Urinary bladder (tissue), 4 donors: ENCODE data around the gene ADAMTS17. TPM values are rescaled to one million over a fixed set of nuclear protein-coding genes. Genes with fewer than 3 reads are reported as not detected.

Source experiments
- DNase-seq: peaks from one replicate; pipeline ENCODE4 v3.0.0-alpha.2; 2015; ENCODE audit errors: extremely low spot score
- H3K27ac ChIP-seq: one replicate; pipeline ENCODE4 v1.5.1; 2013; ENCODE audit warnings: low read depth, mild to moderate bottlenecking, moderate library complexity
- H3K36me3 ChIP-seq: one replicate; pipeline ENCODE4 v1.6.1; 2013; ENCODE audit warnings: mild to moderate bottlenecking, moderate library complexity; ENCODE audit not compliant: insufficient read depth
- H3K4me1 ChIP-seq: one replicate; pipeline ENCODE4 v1.6.1; 2013; ENCODE audit warnings: mild to moderate bottlenecking, moderate library complexity; ENCODE audit not compliant: insufficient read depth
- H3K4me3 ChIP-seq: one replicate; pipeline ENCODE4 v1.5.1; 2013; ENCODE audit warnings: low read depth, low read length
- WGBS: extraction: QIAGEN DNeasy Blood & Tissue Kit; methylation state at CpG from one replicate; pipeline ENCODE4 v1.1.7; 2013; 5-methylcytosine and 5-hydroxymethylcytosine counted together
- polyA plus RNA-seq: library from polyadenylated mRNA; stranded (reverse); fragments of 200-250 nt; gene quantifications from one replicate; pipeline ENCODE4 v1.2.3, GENCODE V29; 2013
- total RNA-seq: library from RNA; depleted of rRNA; stranded (reverse); fragments of >200 nt; gene quantifications from one replicate; pipeline ENCODE4 v1.2.3, GENCODE V29; 2014
- donor health status: healthy with polysubstance abuse.
- donor health status: healthy.

ADAMTS17 gene
- total and polyA plus RNA-seq, 2 donors = 2.8 to 10.7 TPM

DNA sequence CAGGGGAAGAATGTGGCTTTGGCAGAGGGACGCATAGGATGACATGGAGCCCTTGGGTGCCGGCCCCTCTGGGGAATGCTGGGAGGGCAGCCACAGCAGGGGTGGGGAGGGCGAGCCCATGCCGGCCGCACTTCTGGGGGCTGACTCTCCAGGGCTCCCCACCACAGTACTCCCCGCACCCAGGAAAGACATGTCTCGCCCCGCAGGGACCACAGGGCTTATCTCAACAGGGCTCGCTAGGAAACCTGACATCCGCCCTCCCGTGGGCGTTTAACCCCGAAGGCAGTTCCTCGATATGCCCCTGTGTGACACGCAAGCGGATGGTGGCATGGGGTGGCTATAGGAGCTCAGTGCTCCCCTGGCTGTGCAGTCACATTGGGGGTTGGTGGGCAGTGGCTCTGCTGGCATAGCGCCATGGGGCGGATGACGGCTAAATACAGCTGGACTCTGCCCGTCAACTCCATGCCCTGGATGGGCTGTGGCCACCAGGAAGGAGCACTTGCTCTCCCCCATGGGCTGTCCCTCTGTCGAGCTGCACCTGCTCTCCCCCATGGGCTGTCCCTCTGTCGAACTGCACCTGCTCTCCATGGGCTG is 141.4 kb downstream of the ADAMTS17 start:
- Histone ChIP-seq H3K4me1 (no peaks in the 10 kb centered on the region), H3K4me3 (no peak overlapping the region), H3K27ac (no peak overlapping the region), H3K36me3 (no peaks in the 10 kb centered on the region)
- no peak for DNase-seq
- WGBS = 89% methylated on average over 22 of the region's 22 CpGs

DNA sequence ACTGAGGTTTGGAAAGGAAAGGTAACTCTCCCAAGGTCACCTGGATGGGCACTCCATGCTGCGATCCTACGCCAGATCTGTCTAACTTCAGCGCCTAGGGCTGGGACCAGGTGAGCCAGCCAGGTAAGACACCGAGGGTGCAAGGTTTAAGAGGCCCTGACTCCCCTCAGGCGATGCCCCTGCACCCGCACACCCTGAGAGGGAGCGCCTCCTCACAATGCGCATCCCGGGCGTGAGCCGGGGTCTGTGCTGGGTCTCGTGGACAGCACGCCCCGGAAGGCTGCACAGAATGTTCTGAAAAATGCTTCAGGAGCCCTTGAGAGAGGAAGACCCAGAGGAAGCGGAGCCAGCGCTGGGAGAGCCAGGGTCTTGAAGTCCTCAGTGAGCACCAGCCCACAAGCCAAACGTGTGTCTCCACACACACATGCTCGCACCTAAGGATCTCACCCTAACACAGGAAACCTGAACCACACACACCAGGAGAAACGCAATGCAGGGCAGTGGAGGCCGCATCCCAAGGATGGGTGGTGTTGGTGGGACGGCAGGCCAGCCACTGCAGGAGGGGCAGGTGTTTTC is 142.0 kb downstream of the ADAMTS17 start:
- Histone ChIP-seq H3K36me3 (no peaks in the 10 kb centered on the region), H3K4me3 (no peak overlapping the region), H3K4me1 (no peaks in the 10 kb centered on the region), H3K27ac (no peak overlapping the region)
- 97% methylated on average over 21 of the region's 21 CpGs for WGBS
- DNase-seq = no peak

DNA sequence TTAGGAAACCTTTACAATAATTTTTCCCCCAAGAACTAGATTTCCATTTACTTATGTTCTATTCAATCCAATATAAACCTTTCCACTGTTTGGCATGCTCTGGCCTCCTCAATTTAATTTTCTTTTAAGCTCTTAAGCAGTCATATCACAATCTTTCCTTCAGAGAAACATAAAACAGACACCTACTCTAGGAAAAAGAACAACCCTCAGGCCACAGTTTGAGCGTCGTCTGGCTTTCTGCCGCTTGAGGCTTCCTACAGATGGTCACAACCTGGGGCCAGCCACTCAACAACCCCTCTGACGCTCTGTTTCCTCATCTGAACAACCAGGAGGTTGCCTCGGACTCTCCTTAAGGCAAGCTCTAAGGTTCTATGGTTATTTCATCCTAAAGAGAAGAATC is 143.3 kb downstream of the ADAMTS17 start:
- H3K27ac ChIP-seq = no peak overlapping the region
- H3K4me3 ChIP-seq = no peak overlapping the region
- no peaks in the 10 kb centered on the region for H3K36me3 ChIP-seq
- no peaks in the 10 kb centered on the region for H3K4me1 ChIP-seq
- WGBS = 62% methylated on average over 5 of the region's 5 CpGs
- DNase-seq = no peak

DNA sequence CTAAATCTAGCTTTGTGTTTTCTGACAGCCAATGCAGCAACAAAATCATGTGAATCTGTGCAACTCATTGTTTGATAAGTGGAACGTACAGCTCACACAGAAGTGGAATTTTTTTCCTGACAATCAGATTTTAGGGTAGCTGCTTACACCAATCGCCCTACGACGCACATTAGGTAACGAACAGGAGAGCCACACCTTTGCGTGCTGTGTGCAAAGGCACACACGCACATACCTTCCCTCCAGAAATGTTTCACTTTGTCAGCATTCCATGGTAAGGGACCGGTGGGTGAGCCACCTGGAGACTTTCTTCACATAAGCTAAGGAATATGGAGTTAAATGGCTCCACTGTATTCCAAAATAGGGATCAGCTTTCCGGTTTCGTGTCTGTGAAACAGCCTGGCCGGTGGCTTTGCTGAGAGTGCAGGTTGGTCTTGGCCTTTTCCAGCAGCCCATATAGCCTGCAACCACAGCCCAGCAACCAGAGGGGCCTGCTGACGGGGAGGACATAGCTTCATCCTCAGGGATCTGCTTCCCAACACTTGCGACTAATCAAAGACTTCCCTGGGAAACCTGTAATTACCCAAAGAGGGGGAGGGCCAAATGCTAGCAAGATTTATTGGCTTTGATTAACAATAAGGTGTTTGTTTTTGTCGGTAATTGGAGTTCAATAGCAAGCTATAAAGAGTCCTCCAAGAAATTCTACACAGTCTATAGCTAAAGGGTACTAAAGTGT is 145.3 kb downstream of the ADAMTS17 start:
- WGBS = 85% methylated on average over 14 of the region's 14 CpGs
- no peak for DNase-seq
- H3K27ac ChIP-seq = no peak overlapping the region
- H3K4me1 ChIP-seq = no peaks in the 10 kb centered on the region
- H3K36me3 ChIP-seq = no peaks in the 10 kb centered on the region
- no peak overlapping the region for H3K4me3 ChIP-seq

DNA sequence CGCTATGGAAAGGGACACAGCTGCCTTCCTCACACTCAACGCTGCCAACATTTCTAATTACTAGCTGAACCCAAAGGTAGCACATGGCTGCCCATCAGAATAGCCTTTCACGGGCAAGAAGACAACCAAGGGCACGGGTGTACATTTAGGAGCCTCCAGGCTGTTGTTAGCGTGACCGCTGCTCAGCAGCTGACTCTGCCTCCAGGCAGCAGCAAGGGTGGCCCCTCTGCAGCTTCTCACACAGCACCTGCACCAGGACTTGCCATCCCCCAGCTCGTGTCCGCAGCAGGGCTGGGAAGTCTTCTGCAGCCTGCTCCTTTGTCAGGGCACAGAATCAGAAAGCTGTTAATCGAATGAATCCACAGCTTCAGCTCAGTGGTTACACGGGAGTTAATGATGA is 146.8 kb downstream of the ADAMTS17 start:
- 94% methylated on average over 10 of the region's 10 CpGs for whole genome bisulfite sequencing
- DNase-seq = no peak
- Histone ChIP-seq H3K36me3 (no peaks in the 10 kb centered on the region), H3K4me1 (no peaks in the 10 kb centered on the region), H3K27ac (no peak overlapping the region), H3K4me3 (no peak overlapping the region)

DNA sequence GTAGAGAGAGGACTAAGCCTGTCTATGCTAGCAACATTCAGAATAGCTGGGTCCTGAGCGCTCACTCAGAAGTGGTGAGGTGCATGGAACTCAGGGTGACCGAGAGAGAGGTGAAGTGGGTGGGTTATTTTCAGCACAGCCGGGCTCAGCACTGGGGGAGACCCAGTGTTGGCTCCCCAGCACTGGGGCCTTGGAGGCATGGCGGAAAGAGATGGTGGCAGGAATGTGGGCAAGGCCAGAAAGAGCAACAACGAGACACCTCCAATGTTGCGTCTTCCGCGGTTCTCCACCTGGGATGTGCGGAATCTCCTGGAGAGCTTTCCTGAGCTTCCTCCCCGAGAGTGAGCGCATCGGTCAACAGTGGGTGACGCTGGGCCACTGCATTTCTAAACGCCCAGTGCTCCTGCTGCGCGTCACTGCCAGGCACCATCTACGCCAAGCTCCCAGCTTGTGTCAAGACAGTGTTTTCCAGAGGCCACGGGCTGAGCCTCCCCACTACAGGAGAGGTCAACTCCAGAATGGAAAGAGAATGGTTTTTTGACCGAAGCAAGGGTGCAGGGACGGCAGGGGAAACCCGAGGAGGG is 148.4 kb downstream of the ADAMTS17 start:
- Histone ChIP-seq H3K4me3 (no peak overlapping the region), H3K4me1 (no peaks in the 10 kb centered on the region), H3K36me3 (no peaks in the 10 kb centered on the region), H3K27ac (no peak overlapping the region)
- no peak for DNase-seq
- WGBS = 95% methylated on average over 21 of the region's 21 CpGs

DNA sequence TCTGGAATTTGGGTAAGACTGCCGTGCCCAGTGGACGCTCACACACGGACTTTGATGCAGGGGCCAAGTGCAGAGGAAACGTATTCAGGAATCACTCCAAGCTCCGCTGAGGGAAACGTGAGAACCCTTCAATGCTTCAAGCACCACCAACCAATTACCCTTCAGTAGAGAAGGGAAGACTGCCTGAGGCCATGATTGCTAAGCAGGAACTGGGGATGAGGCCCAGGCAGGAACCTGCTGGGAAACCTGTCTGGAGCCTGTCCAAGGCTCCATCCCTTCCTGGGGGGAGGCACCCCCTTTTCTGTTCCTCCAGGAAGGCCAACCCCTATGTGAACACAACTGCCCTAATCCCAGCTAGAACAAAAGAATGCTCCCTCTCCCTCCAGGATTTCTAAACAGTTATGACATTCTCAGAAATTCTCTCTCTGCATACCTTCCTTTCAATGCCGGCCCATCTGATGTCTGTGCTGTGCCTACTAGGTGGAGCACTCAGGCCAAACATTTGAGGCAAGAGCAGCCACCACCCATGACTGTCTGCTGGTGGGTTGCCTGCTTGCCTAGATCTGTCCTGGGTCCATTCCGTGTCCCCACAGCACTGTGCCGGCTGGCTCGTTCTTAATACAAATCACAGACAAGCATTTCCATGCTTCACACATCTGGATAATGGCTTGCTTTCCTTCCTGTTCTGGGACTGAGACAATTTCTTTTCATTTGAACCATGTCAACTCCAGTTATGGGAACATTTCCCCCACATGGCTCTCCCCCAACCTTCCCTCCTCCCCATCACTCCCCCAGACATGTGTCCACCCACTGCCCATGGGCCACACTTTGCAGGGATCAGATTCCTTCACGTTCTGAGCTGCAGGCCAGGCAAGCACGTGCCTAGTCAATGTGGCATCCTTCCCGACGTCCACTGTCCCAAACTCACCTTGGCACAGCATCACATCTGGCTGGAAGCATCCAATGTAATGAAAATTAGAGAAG is 149.4 kb downstream of the ADAMTS17 start:
- no peaks in the 10 kb centered on the region for H3K36me3 ChIP-seq
- no peak overlapping the region for H3K27ac ChIP-seq
- H3K4me3 ChIP-seq = no peak overlapping the region
- no peaks in the 10 kb centered on the region for H3K4me1 ChIP-seq
- 80% methylated on average over 14 of the region's 14 CpGs for WGBS
- DNase-seq = no peak

DNA sequence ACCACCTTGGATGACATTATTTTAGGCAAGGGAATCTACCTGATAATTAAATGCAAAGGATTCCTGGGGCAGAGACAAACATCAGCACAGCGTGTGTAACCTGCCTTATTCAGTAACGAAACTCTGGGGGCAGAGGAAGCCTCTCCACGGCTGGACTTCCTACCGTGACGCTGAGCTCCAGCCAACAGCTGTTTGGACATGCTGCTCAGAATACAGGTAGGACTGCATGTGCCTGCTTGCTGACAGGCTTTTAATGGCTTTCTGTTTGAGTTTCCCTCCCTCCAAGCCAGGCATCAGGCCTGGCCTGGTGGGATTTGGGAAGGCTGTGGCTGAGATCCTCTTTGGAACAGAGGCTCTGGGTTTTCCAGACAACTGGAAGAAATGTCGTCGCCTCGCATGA is 150.6 kb downstream of the ADAMTS17 start:
- WGBS = 77% methylated on average over 8 of the region's 8 CpGs
- DNase-seq = no peak
- H3K4me3 ChIP-seq = no peak overlapping the region

DNA sequence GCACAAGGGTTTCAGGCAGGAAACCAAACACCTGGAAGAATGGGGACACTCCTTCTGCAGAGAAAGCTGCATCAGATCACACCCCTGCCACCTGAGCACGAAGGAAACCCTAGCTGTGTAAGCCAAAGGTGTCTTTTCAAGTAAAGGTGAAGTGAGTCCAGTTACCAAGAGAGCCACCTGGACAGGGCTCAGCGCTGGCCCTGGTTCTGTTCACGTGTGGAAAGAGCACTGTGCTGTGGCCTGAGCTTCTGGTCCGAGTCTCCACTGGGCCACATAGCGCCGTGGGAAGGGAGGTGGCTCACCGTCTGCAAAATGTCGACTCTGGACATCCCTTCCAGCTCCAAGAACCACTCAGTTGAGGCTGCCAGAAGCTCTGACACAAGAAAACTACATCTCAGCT is 151.1 kb downstream of the ADAMTS17 start:
- H3K27ac ChIP-seq = no peak overlapping the region
- H3K36me3 ChIP-seq = no peaks in the 10 kb centered on the region
- no peak for DNase-seq
- H3K4me3 ChIP-seq = no peak overlapping the region
- no peaks in the 10 kb centered on the region for H3K4me1 ChIP-seq
- WGBS = 85% methylated on average over 8 of the region's 8 CpGs

More for the DNA sequence above, 150.6 kb downstream of the ADAMTS17 start:
- Histone ChIP-seq H3K36me3 (no peaks in the 10 kb centered on the region), H3K27ac (no peak overlapping the region), H3K4me1 (no peaks in the 10 kb centered on the region)

DNA sequence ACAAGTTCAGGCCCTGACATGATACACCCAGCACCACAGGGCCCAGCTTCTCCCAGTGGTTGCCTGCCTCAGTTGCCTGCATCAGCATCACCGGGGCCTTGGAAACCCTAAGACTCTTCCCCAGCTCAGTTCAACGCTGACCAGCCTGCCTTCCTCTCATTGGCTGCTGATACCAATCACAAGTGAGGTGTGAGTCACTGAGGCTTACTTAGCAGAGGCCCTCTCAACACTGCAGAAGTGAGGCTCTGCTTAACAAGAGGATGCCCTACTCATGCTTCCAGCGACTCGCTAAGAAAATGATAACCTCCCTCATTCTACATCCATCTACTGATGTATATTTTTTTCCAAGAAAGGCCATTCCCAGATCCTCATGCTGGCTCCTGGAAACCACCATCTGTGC is 151.9 kb downstream of the ADAMTS17 start:
- Histone ChIP-seq H3K4me1 (no peaks in the 10 kb centered on the region), H3K27ac (no peak overlapping the region), H3K36me3 (no peaks in the 10 kb centered on the region), H3K4me3 (no peak overlapping the region)
- 78% methylated on average over 4 of the region's 4 CpGs for WGBS
- DNase-seq = no peak

DNA sequence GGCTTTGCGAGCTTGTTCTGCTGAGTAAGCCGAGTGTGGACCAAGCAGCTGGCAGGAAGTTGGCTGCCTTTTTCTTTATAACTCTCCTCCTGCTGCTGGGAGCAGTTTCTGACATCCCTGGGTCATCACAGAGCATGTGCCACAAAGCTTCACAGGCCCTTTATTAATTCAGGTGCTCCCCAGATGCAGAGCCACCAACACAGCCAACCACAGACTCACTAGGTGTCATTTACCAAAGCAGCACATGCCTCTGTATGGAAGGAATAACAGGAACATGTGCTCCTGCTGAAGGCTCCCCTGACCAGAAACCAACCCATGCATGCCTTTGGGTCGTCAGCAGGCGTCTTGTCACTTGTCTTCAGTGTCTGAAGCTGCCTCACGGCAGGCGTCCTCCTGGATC is 152.5 kb downstream of the ADAMTS17 start:
- no peaks in the 10 kb centered on the region for H3K36me3 ChIP-seq
- no peak overlapping the region for H3K27ac ChIP-seq
- 87% methylated on average over 6 of the region's 6 CpGs for WGBS
- DNase-seq = no peak
- H3K4me3 ChIP-seq = no peak overlapping the region
- no peaks in the 10 kb centered on the region for H3K4me1 ChIP-seq

DNA sequence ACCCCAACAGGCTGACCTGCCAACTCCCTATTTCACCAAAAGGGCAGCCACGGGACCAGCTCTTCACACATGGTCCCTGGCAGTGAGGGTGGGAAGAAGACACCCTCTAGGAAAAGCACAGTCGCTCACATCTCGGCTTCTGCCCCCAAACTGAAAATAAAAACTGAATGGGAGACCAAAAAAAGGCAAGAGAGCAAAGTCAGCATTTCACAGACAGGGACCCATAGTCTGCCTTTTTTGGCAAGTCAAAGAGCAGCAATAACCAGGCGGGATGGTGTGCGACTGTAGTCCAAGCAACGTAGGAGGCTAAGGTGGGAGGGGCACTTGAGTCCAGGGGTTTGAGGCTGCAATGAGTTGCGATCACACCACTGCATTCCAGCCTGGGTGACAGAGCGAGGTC is 154.1 kb downstream of the ADAMTS17 start:
- DNase-seq = no peak
- 93% methylated on average over 8 of the region's 8 CpGs for WGBS
- H3K36me3 ChIP-seq = no peaks in the 10 kb centered on the region
- H3K4me3 ChIP-seq = no peak overlapping the region
- H3K4me1 ChIP-seq = no peaks in the 10 kb centered on the region
- H3K27ac ChIP-seq = no peak overlapping the region

DNA sequence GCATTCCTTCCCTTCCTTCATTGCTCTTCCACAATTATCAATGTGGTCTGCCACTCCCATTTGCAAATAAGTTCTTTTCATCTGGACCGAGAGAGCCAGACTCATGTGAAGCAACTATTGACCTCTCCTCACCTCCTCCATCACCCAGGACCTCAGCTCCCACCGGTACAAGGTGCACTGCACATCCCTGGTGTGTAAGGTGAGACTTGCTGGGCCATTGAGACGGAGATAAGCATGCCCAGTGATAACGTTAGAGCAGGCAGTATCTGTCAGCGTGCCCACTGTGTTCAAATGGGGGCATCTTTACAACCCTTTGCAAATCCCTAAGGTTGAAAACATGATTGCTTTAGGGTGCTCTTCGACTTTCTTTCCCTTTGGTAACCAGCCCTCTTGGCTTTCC is 154.8 kb downstream of the ADAMTS17 start:
- H3K27ac ChIP-seq = no peak overlapping the region
- H3K4me3 ChIP-seq = no peak overlapping the region
- no peaks in the 10 kb centered on the region for H3K36me3 ChIP-seq
- no peaks in the 10 kb centered on the region for H3K4me1 ChIP-seq
- 84% methylated on average over 6 of the region's 6 CpGs for WGBS
- no peak for DNase-seq
